Natural killer cell (primary cell): ENCODE data around the gene INTS1. TPM values are rescaled to one million over a fixed set of nuclear protein-coding genes. Genes with fewer than 3 reads are reported as not detected.

ENCODE experiments used
- ATAC-seq, 3 donors: fragments of 150-1000 bp in 2 of 3; fragments of 200-7000 bp in 1 of 3; cut with Tn5 transposase; 1 replicate in 1 of 3; 2 replicates in 2 of 3; pipeline ENCODE4 v1.10.0; 2021; ENCODE audit warnings: mild to moderate bottlenecking in 2 of 3, moderate library complexity in 2 of 3
- DNase-seq, 2 donors: peaks; one replicate each; pipeline versions ENCODE4 v3.0.0 to v3.0.0-alpha.2; 2013 to 2021; ENCODE audit warnings: mixed read lengths in 1 of 2
- H3K27ac ChIP-seq: one replicate; pipeline ENCODE4 v1.5.1; 2013; ENCODE audit warnings: mild to moderate bottlenecking, low read length
- H3K27me3 ChIP-seq: one replicate; pipeline ENCODE4 v1.6.1; 2013; ENCODE audit warnings: low read length; ENCODE audit not compliant: control insufficient read depth, insufficient read depth
- H3K36me3 ChIP-seq: one replicate; pipeline ENCODE4 v1.6.1; 2013; ENCODE audit warnings: low read length; ENCODE audit not compliant: control insufficient read depth, insufficient read depth
- H3K4me1 ChIP-seq: one replicate; pipeline ENCODE4 v1.6.1; 2013; ENCODE audit warnings: low read length; ENCODE audit not compliant: control insufficient read depth, insufficient read depth
- H3K4me3 ChIP-seq: one replicate; pipeline ENCODE4 v1.5.1; 2013; ENCODE audit warnings: low read length
- H3K9me3 ChIP-seq: one replicate; pipeline ENCODE4 v1.6.1; 2013; ENCODE audit warnings: low read length; ENCODE audit not compliant: control insufficient read depth, insufficient read depth
- H3K27ac Mint-ChIP-seq, 2 donors: one replicate each; pipeline ENCODE4 v1.8.0; 2022; ENCODE audit warnings: mild to moderate bottlenecking in 2 of 2, mixed read lengths in 2 of 2, moderate library complexity in 1 of 2
- H3K27me3 Mint-ChIP-seq, 2 donors: one replicate each; pipeline ENCODE4 v1.8.0; 2022; ENCODE audit warnings: low read depth in 2 of 2, mixed read lengths in 2 of 2
- H3K36me3 Mint-ChIP-seq: one replicate; pipeline ENCODE4 v1.8.0; 2022; ENCODE audit warnings: mixed read lengths
- H3K4me1 Mint-ChIP-seq, 2 donors: one replicate each; pipeline ENCODE4 v1.8.0; 2022; ENCODE audit warnings: mixed read lengths in 2 of 2
- H3K4me3 Mint-ChIP-seq: one replicate; pipeline ENCODE4 v1.8.0; 2022; ENCODE audit warnings: mild to moderate bottlenecking, moderate library complexity, mixed read lengths
- H3K9me3 Mint-ChIP-seq, 2 donors: one replicate each; pipeline ENCODE4 v1.8.0; 2022; ENCODE audit warnings: mixed read lengths in 2 of 2
- CTCF ChIP-seq: fragments of 200-600 bp; IDR thresholded peaks from one replicate; pipeline ENCODE4 v1.8.0; 2022; ENCODE audit warnings: antibody characterized with exemption
- WGBS: methylation state at CpG from one replicate; pipeline ENCODE4 v1.1.7; 2013; ENCODE audit warnings: missing lambda C conversion rate; ENCODE audit not compliant: insufficient coverage; 5-methylcytosine and 5-hydroxymethylcytosine counted together
- intact Hi-C: fragments of 100-400 bp; cut with micrococcal nuclease; formaldehyde crosslinking; loops from one replicate; pipeline ENCODE4 v1.14.2; 2022
- total RNA-seq, 4 donors: library from RNA; stranded (reverse); fragments of 120-200 nt in 1 of 4; gene quantifications; one replicate each; pipeline versions ENCODE4 v1.2.3 to v1.2.4, GENCODE V29; 2013 to 2022

INTS1 gene
- total RNA-seq, 3 donors from 2014 or later (not counting 1 experiment from before 2014, with no cell fraction given) = 92.7 to 115 (median 111) TPM

- Mint-ChIP-seq H3K4me1 (no peaks in the 10 kb centered on the region), H3K4me3 (no peak overlapping the region), H3K27ac (peak overlapping the region in 1 of 2 donors; percentile 31), H3K36me3 (no peaks in the 10 kb centered on the region), H3K9me3 (no peaks in the 10 kb centered on the region), H3K27me3 (no peaks in the 10 kb centered on the region)
- DNase-seq (no peak), ATAC-seq (no peak)
- TF ChIP-seq CTCF = no peak
- no peaks in the 10 kb centered on the region for H3K4me1 ChIP-seq
- no peaks in the 10 kb centered on the region for H3K9me3 ChIP-seq
- intact Hi-C loops = no loop called here
- H3K27me3 ChIP-seq = no peaks in the 10 kb centered on the region
- H3K36me3 ChIP-seq = peaks cover 35% of the 10 kb centered on the region
- no peak overlapping the region for H3K4me3 ChIP-seq
- no peak overlapping the region for H3K27ac ChIP-seq
- 95% methylated on average over 31 of the region's 31 CpGs for WGBS
These were observed 36.6 kb upstream of the INTS1 start for GRCh38 chr7:1540776-1541271.

GRCh38 chr7:1539882-1540775, 35.9 kb upstream of the INTS1 start:
- H3K36me3 Mint-ChIP-seq = no peaks in the 10 kb centered on the region
- H3K4me1 Mint-ChIP-seq = no peaks in the 10 kb centered on the region
- H3K4me3 ChIP-seq = no peak overlapping the region
- H3K9me3 Mint-ChIP-seq = no peaks in the 10 kb centered on the region
- H3K4me1 ChIP-seq = peaks cover 3% of the 10 kb centered on the region
- no peaks in the 10 kb centered on the region for H3K9me3 ChIP-seq
- no peak overlapping the region for H3K27ac ChIP-seq
- TF ChIP-seq CTCF = no peak
- H3K27me3 ChIP-seq = no peaks in the 10 kb centered on the region
- whole genome bisulfite sequencing = 96% methylated on average over 73 of the region's 73 CpGs
- H3K4me3 Mint-ChIP-seq = no peak overlapping the region
- H3K27me3 Mint-ChIP-seq = no peaks in the 10 kb centered on the region
- no peak for DNase-seq
- no peak for ATAC-seq
- H3K27ac Mint-ChIP-seq = peak overlapping the region in 1 of 2 donors; percentile 31
- peaks cover 35% of the 10 kb centered on the region for H3K36me3 ChIP-seq
- intact Hi-C loops = no loop called here

- 88% methylated on average over 36 of the region's 36 CpGs for WGBS
- H3K27me3 Mint-ChIP-seq = no peaks in the 10 kb centered on the region
These were observed 35.1 kb upstream of the INTS1 start for GRCh38 chr7:1539181-1539881.

More at GRCh38 chr7:1539181-1539881, 35.1 kb upstream of the INTS1 start:
- Mint-ChIP-seq H3K9me3 (no peaks in the 10 kb centered on the region), H3K4me3 (no peak overlapping the region), H3K36me3 (no peaks in the 10 kb centered on the region), H3K27ac (peak overlapping the region in 1 of 2 donors; percentile 31), H3K4me1 (no peaks in the 10 kb centered on the region)
- Histone ChIP-seq H3K9me3 (no peaks in the 10 kb centered on the region), H3K4me3 (no peak overlapping the region), H3K36me3 (peaks cover 31% of the 10 kb centered on the region), H3K4me1 (peaks cover 5% of the 10 kb centered on the region), H3K27ac (no peak overlapping the region), H3K27me3 (no peaks in the 10 kb centered on the region)
- no peak for DNase-seq
- TF ChIP-seq CTCF = no peak
- ATAC-seq = no peak
- intact Hi-C loops = no loop called here
